H1 (cell line): Measurements from ENCODE around the gene MATN1. TPM values are rescaled to one million over a fixed set of nuclear protein-coding genes. Genes with fewer than 3 reads are reported as not detected.

Source experiments
- CTCF ChIA-PET: fragments of 300-600 bp; sonication (Branson Sonifier 250); formaldehyde crosslinking; loops from one replicate; lab custom pipeline; 2021; ENCODE audit not compliant: partially characterized antibody; lab: Charles Lee
- POLR2A ChIA-PET: fragments of 300-600 bp; sonication (Branson Sonifier 250); formaldehyde crosslinking; loops from one replicate; lab custom pipeline; 2021; ENCODE audit warnings: inconsistent platforms; ENCODE audit not compliant: partially characterized antibody; lab: Charles Lee
- DNase-seq, 2 experiments: peaks; one replicate each; pipeline versions ENCODE4 v3.0.0 to v3.0.0-alpha.2; 2010 to 2022; ENCODE audit warnings: low spot score in 2 of 2, low read depth in 1 of 2, mixed read lengths in 1 of 2
- FAIRE-seq: peaks from 2 replicates; lab custom pipeline; 2011; peaks lifted over from hg19 to GRCh38; lab: Jason Lieb, UNC
- H2AFZ ChIP-seq: 2 replicates; pipeline ENCODE4 v1.8.1; 2012; ENCODE audit warnings: low read length, inconsistent platforms
- H2AK5ac ChIP-seq: 2 replicates; pipeline ENCODE4 v1.6.1; 2013; ENCODE audit warnings: low read depth, low read length
- H2BK120ac ChIP-seq: replicated peaks from 2 replicates; pipeline ENCODE3; 2013; ENCODE audit warnings: low read depth, low read length, inconsistent platforms
- H2BK12ac ChIP-seq: 2 replicates; pipeline ENCODE4 v1.6.1; 2013; ENCODE audit warnings: low read depth, low read length
- H2BK15ac ChIP-seq: 2 replicates; pipeline ENCODE4 v1.6.1; 2013; ENCODE audit warnings: low read length
- H2BK20ac ChIP-seq: 2 replicates; pipeline ENCODE4 v1.6.1; 2013; ENCODE audit warnings: low read length
- H2BK5ac ChIP-seq: 2 replicates; pipeline ENCODE4 v1.6.1; 2013; ENCODE audit warnings: low read depth, low read length
- H3K14ac ChIP-seq: 2 replicates; pipeline ENCODE4 v1.6.1; 2013; ENCODE audit warnings: inconsistent platforms; ENCODE audit not compliant: insufficient read length
- H3K18ac ChIP-seq: 2 replicates; pipeline ENCODE4 v1.6.1; 2013; ENCODE audit warnings: low read length; ENCODE audit errors: extremely low read depth
- H3K23ac ChIP-seq: 2 replicates; pipeline ENCODE4 v1.6.1; 2013; ENCODE audit warnings: inconsistent platforms; ENCODE audit not compliant: insufficient read length
- H3K23me2 ChIP-seq: 2 replicates; pipeline ENCODE4 v1.6.1; 2013; ENCODE audit warnings: low read depth, low read length
- H3K27ac ChIP-seq: 2 replicates; pipeline ENCODE4 v1.6.1; 2011; ENCODE audit warnings: low read depth, low read length, inconsistent platforms
- H3K27me3 ChIP-seq, 4 experiments: replicated peaks in 1 of 4; 1 replicate in 1 of 4; 2 replicates in 3 of 4; pipeline versions ENCODE4 v1.6.1 to v1.8.1; 2011 to 2013; ENCODE audit warnings: low read length in 3 of 4, mild to moderate bottlenecking in 3 of 4, inconsistent platforms in 2 of 4, mixed read lengths in 2 of 4, moderate library complexity in 1 of 4; ENCODE audit not compliant: control insufficient read depth in 3 of 4, insufficient read depth in 3 of 4; ENCODE audit errors: extremely low read depth in 1 of 4
- H3K36me3 ChIP-seq, 4 experiments: 2 replicates each; pipeline versions ENCODE4 v1.6.1 to v1.8.1; 2011 to 2013; ENCODE audit warnings: mild to moderate bottlenecking in 4 of 4, low read length in 3 of 4, moderate library complexity in 2 of 4, control low read depth in 1 of 4, inconsistent platforms in 1 of 4; ENCODE audit not compliant: insufficient read depth in 4 of 4, control insufficient read depth in 2 of 4
- H3K4ac ChIP-seq: replicated peaks from 2 replicates; pipeline ENCODE3; 2013; ENCODE audit warnings: low read length, low read depth, mixed read lengths, inconsistent platforms; ENCODE audit not compliant: insufficient read length
- H3K4me1 ChIP-seq, 4 experiments: replicated peaks in 1 of 4; 1 replicate in 1 of 4; 2 replicates in 3 of 4; pipeline versions ENCODE4 v1.6.1 to v1.8.1; 2011 to 2013; ENCODE audit warnings: low read length in 3 of 4, inconsistent platforms in 2 of 4, mixed read lengths in 1 of 4; ENCODE audit not compliant: insufficient read depth in 4 of 4, control insufficient read depth in 3 of 4
- H3K4me2 ChIP-seq, 2 experiments: 2 replicates each; pipeline versions ENCODE4 v1.6.1 to v1.8.1; 2011 to 2013; ENCODE audit warnings: low read depth in 2 of 2, low read length in 2 of 2, control low read depth in 1 of 2, inconsistent platforms in 1 of 2, mild to moderate bottlenecking in 1 of 2; ENCODE audit not compliant: insufficient read depth in 1 of 2
- H3K4me3 ChIP-seq, 4 experiments: fragments of 200-600, 300-600 bp in 1 of 4; sonication (generic), shearing (Covaris generic), sonication (Bioruptor Twin) in 1 of 4; 2 replicates each; pipeline versions ENCODE4 v1.5.1 to v1.8.1; 2011 to 2016; ENCODE audit warnings: low read length in 4 of 4, low read depth in 3 of 4, control low read depth in 2 of 4, inconsistent platforms in 2 of 4, mild to moderate bottlenecking in 2 of 4, mixed read lengths in 1 of 4, moderate library complexity in 1 of 4; ENCODE audit not compliant: insufficient read depth in 2 of 4; ENCODE audit errors: extremely low read depth in 1 of 4
- H3K56ac ChIP-seq: replicated peaks from 2 replicates; pipeline ENCODE3; 2013; ENCODE audit warnings: low read depth, mild to moderate bottlenecking, mixed read lengths, low read length, inconsistent platforms; ENCODE audit not compliant: insufficient read length
- H3K79me1 ChIP-seq: 2 replicates; pipeline ENCODE4 v1.6.1; 2013; ENCODE audit warnings: low read depth, low read length, control low read depth
- H3K79me2 ChIP-seq, 2 experiments: 2 replicates each; pipeline versions ENCODE4 v1.6.1 to v1.8.1; 2012 to 2013; ENCODE audit warnings: low read length in 2 of 2, mild to moderate bottlenecking in 2 of 2, inconsistent platforms in 1 of 2; ENCODE audit not compliant: insufficient read depth in 2 of 2, control insufficient read depth in 1 of 2
- H3K9ac ChIP-seq, 4 experiments: replicated peaks in 1 of 4; 1 replicate in 1 of 4; 2 replicates in 3 of 4; pipeline versions ENCODE4 v1.6.1 to v1.8.1; 2011 to 2013; ENCODE audit warnings: low read depth in 3 of 4, low read length in 3 of 4, control low read depth in 2 of 4, mild to moderate bottlenecking in 2 of 4, moderate library complexity in 2 of 4, inconsistent platforms in 1 of 4; ENCODE audit errors: extremely low read depth in 1 of 4
- H3K9me3 ChIP-seq, 2 experiments: 2 replicates each; pipeline versions ENCODE4 v1.6.1 to v1.8.1; 2012 to 2013; ENCODE audit warnings: mild to moderate bottlenecking in 2 of 2, moderate library complexity in 2 of 2, control low read depth in 1 of 2, inconsistent platforms in 1 of 2, low read depth in 1 of 2, low read length in 1 of 2, mixed read lengths in 1 of 2; ENCODE audit not compliant: insufficient read depth in 2 of 2
- H4K20me1 ChIP-seq, 2 experiments: replicated peaks in 1 of 2; 2 replicates each; pipeline versions ENCODE3 to v1.8.1; 2011 to 2013; ENCODE audit warnings: inconsistent platforms in 2 of 2, low read length in 2 of 2, mild to moderate bottlenecking in 1 of 2; ENCODE audit not compliant: insufficient read depth in 2 of 2, control insufficient read depth in 1 of 2
- H4K5ac ChIP-seq: 2 replicates; pipeline ENCODE4 v1.6.1; 2013; ENCODE audit warnings: low read length, low read depth, mixed read lengths, inconsistent platforms; ENCODE audit not compliant: insufficient read length
- H4K8ac ChIP-seq: 2 replicates; pipeline ENCODE4 v1.8.0; 2013; ENCODE audit warnings: mild to moderate bottlenecking, moderate library complexity, low read length, inconsistent platforms; ENCODE audit not compliant: insufficient read depth; ENCODE audit errors: extremely low read depth
- H4K91ac ChIP-seq: replicated peaks from 2 replicates; pipeline ENCODE3; 2013; ENCODE audit warnings: low read length, mixed read lengths, inconsistent platforms; ENCODE audit not compliant: insufficient read length
- BCL11A ChIP-seq, 2 experiments: IDR thresholded peaks; one replicate each; pipeline ENCODE4 v1.6.1; 2011; ENCODE audit warnings: low read depth in 2 of 2, low read length in 2 of 2, mild to moderate bottlenecking in 2 of 2
- CEBPB ChIP-seq: IDR thresholded peaks from 2 replicates; pipeline ENCODE4 v1.6.1; 2012; ENCODE audit warnings: low read depth, low read length
- CHD2 ChIP-seq: IDR thresholded peaks from 2 replicates; pipeline ENCODE4 v1.6.1; 2012; ENCODE audit warnings: low read length, improper control_type of control experiment
- EP300 ChIP-seq, 2 experiments: IDR thresholded peaks; 1 replicate in 1 of 2; 2 replicates in 1 of 2; pipeline ENCODE4 v1.6.1; 2011 to 2012; ENCODE audit warnings: low read depth in 2 of 2, low read length in 2 of 2, mild to moderate bottlenecking in 2 of 2, borderline replicate concordance in 1 of 2, inconsistent platforms in 1 of 2, moderate library complexity in 1 of 2
- EZH2 ChIP-seq: fragments of 200-600 bp; sonication (generic); IDR thresholded peaks from 2 replicates; pipeline ENCODE4 v1.7.1; 2012; ENCODE audit warnings: low read depth, mild to moderate bottlenecking, moderate library complexity, low read length, inconsistent platforms; ENCODE audit not compliant: severe bottlenecking
- MAX ChIP-seq: IDR thresholded peaks from 2 replicates; pipeline ENCODE4 v1.6.1; 2012; ENCODE audit warnings: inconsistent platforms
- NANOG ChIP-seq: IDR thresholded peaks from 2 replicates; pipeline ENCODE4 v1.6.1; 2011; ENCODE audit warnings: low read length, low read depth, mild to moderate bottlenecking, inconsistent platforms; ENCODE audit not compliant: insufficient read depth, poor library complexity, severe bottlenecking
- RFX5 ChIP-seq: IDR thresholded peaks from 2 replicates; pipeline ENCODE4 v1.6.1; 2011; ENCODE audit warnings: low read depth, low read length, improper control_type of control experiment, borderline replicate concordance
- RNF2 ChIP-seq: fragments of 200-900, 300-1000 bp; sonication (generic); IDR thresholded peaks from 2 replicates; pipeline ENCODE4 v1.7.1; 2016; ENCODE audit warnings: borderline replicate concordance, low read depth, mild to moderate bottlenecking, antibody characterized with exemption, low read length; ENCODE audit not compliant: poor library complexity, severe bottlenecking; ENCODE audit errors: missing control alignments
- SIN3A ChIP-seq, 2 experiments: IDR thresholded peaks in 1 of 2; conservative IDR thresholded peaks in 1 of 2; 2 replicates each; pipeline ENCODE4 v1.6.1; 2011 to 2012; ENCODE audit warnings: low read length in 2 of 2, improper control_type of control experiment in 1 of 2, low read depth in 1 of 2, mild to moderate bottlenecking in 1 of 2
- SP1 ChIP-seq: IDR thresholded peaks from 2 replicates; pipeline ENCODE4 v1.6.1; 2011; ENCODE audit warnings: low read depth, low read length
- TAF7 ChIP-seq: optimal IDR thresholded peaks from 2 replicates; pipeline ENCODE3; 2011; ENCODE audit warnings: low read depth, mild to moderate bottlenecking, inconsistent platforms, low read length, moderate library complexity, borderline replicate concordance
- TCF12 ChIP-seq: IDR thresholded peaks from 2 replicates; pipeline ENCODE4 v1.6.1; 2011; ENCODE audit warnings: low read depth, mild to moderate bottlenecking, low read length
- YY1 ChIP-seq: IDR thresholded peaks from 2 replicates; pipeline ENCODE4 v1.6.1; 2011; ENCODE audit warnings: low read depth, mild to moderate bottlenecking, low read length
- WGBS, 2 experiments: shearing (Covaris generic) in 1 of 2; methylation state at CpG; one replicate each; pipeline versions ENCODE4 v1.1.6 to v1.1.7; 2013 to 2015; ENCODE audit warnings: low lambda C conversion rate in 2 of 2, mixed read lengths in 2 of 2, inconsistent platforms in 1 of 2, low coverage in 1 of 2, missing lambda C conversion rate in 1 of 2; ENCODE audit not compliant: insufficient replicate concordance in 2 of 2, insufficient coverage in 1 of 2, insufficient read length in 1 of 2; ENCODE audit errors: extremely low coverage in 1 of 2, missing lambda C conversion rate in 1 of 2; 5-methylcytosine and 5-hydroxymethylcytosine counted together
- polyA plus RNA-seq, 7 experiments: library from polyadenylated mRNA; depleted of rRNA in 3 of 7; stranded (reverse) in 5 of 7; unstranded in 2 of 7; fragments of >200 nt in 5 of 7; fragments of 200-250 nt in 2 of 7; gene quantifications; 1 replicate in 5 of 7; 2 replicates in 1 of 7; 4 replicates in 1 of 7; pipeline versions ENCODE4 v1.2.1 to v1.2.3, GENCODE V29; 2011 to 2013; ENCODE audit warnings: missing spikeins in 2 of 7, mixed read lengths in 2 of 7
- total RNA-seq: library from RNA; stranded (reverse); fragmentation: NEBNext Ultra II Directional; extraction: Animal tissue kit (Norgen Biotek cat#: 25700); gene quantifications from 2 replicates; pipeline ENCODE4 v1.2.1, GENCODE V29; 2021

MATN1 gene
- total and polyA plus RNA-seq, 2 of the 8 experiments (the other 6 are each of a cell fraction or from before 2014, with no cell fraction given): 0.12 to 0.28 TPM

- Histone ChIP-seq H4K5ac (no peak overlapping the region), H3K79me1 (no peaks in the 10 kb centered on the region), H3K4ac (no peak overlapping the region), H3K79me2 (no peaks in the 10 kb centered on the region), H2BK120ac (no peak overlapping the region), H4K20me1 (no peaks in the 10 kb centered on the region), H2BK12ac (no peak overlapping the region), H3K14ac (no peak overlapping the region), H3K56ac (no peak overlapping the region), H3K18ac (no peak overlapping the region), H3K27me3 (no peaks in the 10 kb centered on the region; a peak in 1 of 7 replicates), H3K23me2 (no peaks in the 10 kb centered on the region), H3K9ac (no peak overlapping the region), H2BK15ac (no peak overlapping the region), H3K4me1 (no peaks in the 10 kb centered on the region), H3K36me3 (no peaks in the 10 kb centered on the region), H2BK5ac (no peak overlapping the region), H3K9me3 (peaks cover 11 to 14% of the 10 kb centered on the region in 2 experiments; a peak in 3 of 4 replicates), H3K4me2 (no peak overlapping the region), H4K91ac (no peak overlapping the region), H4K8ac (no peak overlapping the region), H2BK20ac (no peak overlapping the region), H2AFZ (no peak overlapping the region), H3K23ac (no peak overlapping the region), H3K4me3 (no peak overlapping the region), H3K27ac (no peak overlapping the region), H2AK5ac (no peak overlapping the region)
- ChIA-PET POLR2A (no interaction called here), CTCF (interaction anchor here (0.6 to 2.6 kb wide), 4 partner anchors 15 to 336 kb away, joined by 3 to 13 read pairs (median 4); no protein-coding TSS in a partner anchor)
- FAIRE-seq: no peak
- 83 to 100% methylated on average over 1 to 2 of the region's 2 CpGs for WGBS, 2 experiments
- DNase-seq: no peak
- TF ChIP-seq BCL11A (IDR thresholded peaks at IDR 0.05; ENCODE audit: low read depth in 2 of 2, low read length in 2 of 2) (no peak), EP300 (IDR thresholded peaks at IDR 0.05; ENCODE audit: borderline replicate concordance in 1 of 2, low read depth in 2 of 2, low read length in 2 of 2) (no peak), EZH2 (no peak), SIN3A (conservative IDR thresholded peaks at IDR 0.05 in 1 of 2, IDR thresholded peaks at IDR 0.05 in 1 of 2; ENCODE audit: low read depth in 1 of 2, low read length in 2 of 2) (no peak), CEBPB (no peak), YY1 (no peak), RNF2 (no peak), CHD2 (no peak), RFX5 (no peak), MAX (no peak), TAF7 (no peak), TCF12 (no peak), NANOG (no peak), SP1 (no peak)
Measured at GRCh38 chr1:30677471-30677870, 45.9 kb downstream of the MATN1 start.
